Stimulated activated effector memory CD8-positive, alpha-beta T cell treated with anti-CD3 and anti-CD28 coated beads, Interleukin-12 subunit alpha, Interleukin-12 subunit beta, amount 100 ng/mL, for 72 hours (primary cell): ENCODE data around the gene LGALS1.
"Not testable (repeated sequence)": the region's sequence is repeated elsewhere in the genome, so short reads cannot be mapped to it uniquely, and the experiment has no call there.

ENCODE experiments used
- ATAC-seq: fragments of 150-1000 bp; cut with Tn5 transposase; 2 replicates; pipeline ENCODE4 v1.10.0; 2021
- DNase-seq, 2 donors: peaks; one replicate each; pipeline ENCODE4 v3.0.0; 2021 to 2022; ENCODE audit warnings: low spot score in 2 of 2
- H3K27ac Mint-ChIP-seq: one replicate; pipeline ENCODE4 v1.8.0; 2022; ENCODE audit warnings: mild to moderate bottlenecking, mixed read lengths
- H3K36me3 Mint-ChIP-seq: one replicate; pipeline ENCODE4 v1.8.0; 2022; ENCODE audit warnings: mild to moderate bottlenecking, mixed read lengths
- H3K4me1 Mint-ChIP-seq: one replicate; pipeline ENCODE4 v1.8.0; 2022; ENCODE audit warnings: mixed read lengths
- H3K4me3 Mint-ChIP-seq: one replicate; pipeline ENCODE4 v1.8.0; 2022; ENCODE audit warnings: mild to moderate bottlenecking, mixed read lengths
- H3K9me3 Mint-ChIP-seq: one replicate; pipeline ENCODE4 v1.8.0; 2022; ENCODE audit warnings: mixed read lengths

Gene LGALS1

GRCh38 chr22:37686002-37686982 is 10.9 kb downstream of the LGALS1 start, which contains the start of gene NOL12:
Gene NOL12, plus strand, starts transcription at chr22:37686343. Its CDS starts 50 bp downstream, at chr22:37686393.
- ATAC-seq: peak; percentile 93
- H3K36me3 Mint-ChIP-seq: peaks cover 38% of the 10 kb centered on the region
- H3K9me3 Mint-ChIP-seq: no peaks in the 10 kb centered on the region
- H3K4me1 Mint-ChIP-seq: peaks cover 37% of the 10 kb centered on the region
- peak within 1 kb of the TSS; percentile 95 for H3K27ac Mint-ChIP-seq
- H3K4me3 Mint-ChIP-seq: peak within 1 kb of the TSS; percentile 92
- DNase-seq: peak; percentile 76 to 92

GRCh38 chr22:37690407-37690806 is 15.0 kb downstream of the LGALS1 start:
- peaks cover 31% of the 10 kb centered on the region for H3K4me1 Mint-ChIP-seq
- peaks cover 70% of the 10 kb centered on the region for H3K36me3 Mint-ChIP-seq
- H3K9me3 Mint-ChIP-seq: no peaks in the 10 kb centered on the region
- ATAC-seq (no peak), DNase-seq (no peak)
- no peak overlapping the region for H3K27ac Mint-ChIP-seq
- no peak overlapping the region for H3K4me3 Mint-ChIP-seq

GRCh38 chr22:37690901-37691504 is 15.6 kb downstream of the LGALS1 start:
- H3K4me1 Mint-ChIP-seq: peaks cover 32% of the 10 kb centered on the region
- ATAC-seq (no peak), DNase-seq (no peak)
- H3K27ac Mint-ChIP-seq: no peak overlapping the region
- H3K9me3 Mint-ChIP-seq: no peaks in the 10 kb centered on the region
- H3K4me3 Mint-ChIP-seq: no peak overlapping the region
- peaks cover 76% of the 10 kb centered on the region for H3K36me3 Mint-ChIP-seq

GRCh38 chr22:37692627-37693285 is 17.3 kb downstream of the LGALS1 start:
- DNase-seq: no peak
- peaks cover 30% of the 10 kb centered on the region for H3K4me1 Mint-ChIP-seq
- H3K9me3 Mint-ChIP-seq: no peaks in the 10 kb centered on the region
- H3K27ac Mint-ChIP-seq: no peak overlapping the region
- H3K4me3 Mint-ChIP-seq: no peak overlapping the region
- peaks cover 82% of the 10 kb centered on the region for H3K36me3 Mint-ChIP-seq
- no peak for ATAC-seq

GRCh38 chr22:37694131-37694530 is 18.7 kb downstream of the LGALS1 start:
- H3K4me1 Mint-ChIP-seq: peaks cover 19% of the 10 kb centered on the region
- H3K27ac Mint-ChIP-seq, H3K9me3 Mint-ChIP-seq, H3K4me3 Mint-ChIP-seq, DNase-seq, ATAC-seq: not testable (repeated sequence)
- peaks cover 68% of the 10 kb centered on the region for H3K36me3 Mint-ChIP-seq

- Mint-ChIP-seq H3K36me3 (peaks cover 59% of the 10 kb centered on the region), H3K4me1 (peaks cover 19% of the 10 kb centered on the region), H3K4me3 (peak overlapping the region; percentile 80), H3K27ac (peak overlapping the region; percentile 58)
- not testable (repeated sequence) for DNase-seq, H3K9me3 Mint-ChIP-seq, ATAC-seq
Observed at GRCh38 chr22:37696260-37696656, 20.8 kb downstream of the LGALS1 start.

GRCh38 chr22:37696657-37697537 is 21.5 kb downstream of the LGALS1 start, which contains the start of gene TRIOBP:
Gene TRIOBP, plus strand, starts transcription at chr22:37697048. Its CDS starts 4,318 bp downstream, at chr22:37701366.
- H3K9me3 Mint-ChIP-seq: no peaks in the 10 kb centered on the region
- peak; percentile 99 for ATAC-seq
- H3K4me3 Mint-ChIP-seq: peak within 1 kb of the TSS; percentile 80
- H3K36me3 Mint-ChIP-seq: peaks cover 52% of the 10 kb centered on the region
- H3K27ac Mint-ChIP-seq: peak within 1 kb of the TSS; percentile 76
- H3K4me1 Mint-ChIP-seq: peaks cover 19% of the 10 kb centered on the region
- DNase-seq: peak; percentile 55 to 75

- Mint-ChIP-seq H3K4me3 (peak overlapping the region; percentile 80), H3K36me3 (peaks cover 47% of the 10 kb centered on the region), H3K9me3 (no peaks in the 10 kb centered on the region), H3K4me1 (peaks cover 19% of the 10 kb centered on the region), H3K27ac (no peak overlapping the region)
- ATAC-seq (no peak), DNase-seq (no peak)
Observed at GRCh38 chr22:37697538-37697835, 22.1 kb downstream of the LGALS1 start.

- peaks cover 26% of the 10 kb centered on the region for H3K36me3 Mint-ChIP-seq
- H3K4me1 Mint-ChIP-seq: peaks cover 11% of the 10 kb centered on the region
- H3K4me3 Mint-ChIP-seq: no peak overlapping the region
- H3K9me3 Mint-ChIP-seq: no peaks in the 10 kb centered on the region
- H3K27ac Mint-ChIP-seq: no peak overlapping the region
- ATAC-seq: no peak
- DNase-seq: no peak
Observed at GRCh38 chr22:37701141-37701786, 25.8 kb downstream of the LGALS1 start.

- DNase-seq (no peak), ATAC-seq (no peak)
- H3K4me3 Mint-ChIP-seq: no peak overlapping the region
- H3K9me3 Mint-ChIP-seq: no peaks in the 10 kb centered on the region
- H3K4me1 Mint-ChIP-seq: no peaks in the 10 kb centered on the region
- no peak overlapping the region for H3K27ac Mint-ChIP-seq
- peaks cover 23% of the 10 kb centered on the region for H3K36me3 Mint-ChIP-seq
Observed at GRCh38 chr22:37703906-37704305, 28.5 kb downstream of the LGALS1 start.

- Mint-ChIP-seq H3K27ac (no peak overlapping the region), H3K4me1 (no peaks in the 10 kb centered on the region), H3K36me3 (peaks cover 23% of the 10 kb centered on the region), H3K9me3 (no peaks in the 10 kb centered on the region), H3K4me3 (no peak overlapping the region)
- no peak for ATAC-seq
- DNase-seq: no peak
Observed at GRCh38 chr22:37704645-37705044, 29.2 kb downstream of the LGALS1 start.

- peaks cover 4% of the 10 kb centered on the region for H3K4me1 Mint-ChIP-seq
- peak overlapping the region; percentile 76 for H3K27ac Mint-ChIP-seq
Observed at GRCh38 chr22:37705205-37705604, 29.8 kb downstream of the LGALS1 start.

GRCh38 chr22:37708580-37709444 is 33.4 kb downstream of the LGALS1 start:
- Mint-ChIP-seq H3K9me3 (no peaks in the 10 kb centered on the region), H3K36me3 (peaks cover 10% of the 10 kb centered on the region), H3K4me3 (no peak overlapping the region), H3K27ac (no peak overlapping the region), H3K4me1 (peaks cover 4% of the 10 kb centered on the region)
- no peak for DNase-seq
- ATAC-seq: no peak

More at GRCh38 chr22:37705205-37705604, 29.8 kb downstream of the LGALS1 start:
- Mint-ChIP-seq H3K36me3 (peaks cover 22% of the 10 kb centered on the region), H3K9me3 (no peaks in the 10 kb centered on the region), H3K4me3 (no peak overlapping the region)
- no peak for DNase-seq
- ATAC-seq: no peak
